Heart left ventricle (tissue), 16 donors: Measurements from ENCODE around the gene C1QTNF6. TPM values are rescaled to one million over a fixed set of nuclear protein-coding genes. Genes with fewer than 3 reads are reported as not detected.
"Not testable (repeated sequence)": the region's sequence is repeated elsewhere in the genome, so short reads cannot be mapped to it uniquely, and the experiment has no call there.

Experiments used
- ATAC-seq, 4 donors: fragments of 200-7000 bp; cut with Tn5 transposase; one replicate each; pipeline ENCODE4 v1.9.1; 2020 to 2022; ENCODE audit warnings: moderate library complexity in 4 of 4, mild to moderate bottlenecking in 3 of 4, moderate number of reproducible peaks in 1 of 4
- DNase-seq, 5 donors: peaks; one replicate each; pipeline ENCODE4 v3.0.0-alpha.2; 2020
- H3K27ac ChIP-seq, 12 donors: fragments of 200-600 bp; sonication (generic) in 4 of 12; one replicate each; pipeline versions ENCODE4 v1.5.0 to v1.8.0; 2016 to 2022; ENCODE audit warnings: mild to moderate bottlenecking in 2 of 12
- H3K27me3 ChIP-seq, 9 donors: fragments of 200-600 bp; sonication (generic) in 2 of 9; one replicate each; pipeline versions ENCODE4 v1.5.1 to v1.8.0; 2016 to 2022; ENCODE audit warnings: mild to moderate bottlenecking in 3 of 9
- H3K36me3 ChIP-seq, 9 donors: fragments of 200-600 bp; sonication (generic) in 2 of 9; one replicate each; pipeline versions ENCODE4 v1.5.0 to v1.8.0; 2018 to 2022; ENCODE audit warnings: mild to moderate bottlenecking in 2 of 9
- H3K4me1 ChIP-seq, 12 donors: fragments of 200-600 bp; sonication (generic) in 4 of 12; one replicate each; pipeline versions ENCODE4 v1.5.0 to v1.8.0; 2016 to 2022; ENCODE audit warnings: mild to moderate bottlenecking in 3 of 12
- H3K4me3 ChIP-seq, 12 donors: fragments of 200-600 bp; sonication (generic) in 4 of 12; one replicate each; pipeline versions ENCODE4 v1.5.0 to v1.8.0; 2017 to 2022; ENCODE audit warnings: mild to moderate bottlenecking in 9 of 12, moderate library complexity in 4 of 12
- H3K9me3 ChIP-seq, 12 donors: fragments of 200-600 bp; sonication (generic) in 4 of 12; one replicate each; pipeline versions ENCODE4 v1.5.0 to v1.8.0; 2016 to 2022; ENCODE audit warnings: mild to moderate bottlenecking in 1 of 12
- POLR2A ChIP-seq, 2 donors: fragments of 450-650 bp; IDR thresholded peaks; one replicate each; pipeline ENCODE4 v1.6.1; 2017; ENCODE audit warnings: antibody characterized with exemption in 2 of 2, mild to moderate bottlenecking in 2 of 2, moderate library complexity in 2 of 2
- WGBS, 4 donors: extraction: QIAGEN DNeasy Blood & Tissue Kit in 2 of 4; methylation state at CpG; one replicate each; pipeline versions ENCODE4 v1.1.5 to v1.1.7; 2013 to 2018; 5-methylcytosine and 5-hydroxymethylcytosine counted together
- intact Hi-C, 10 donors: fragments of 100-400 bp; cut with DNase I; formaldehyde crosslinking; loops; one replicate each; pipeline versions ENCODE4 v1.11.1 to v1.14.2; 2022
- polyA plus RNA-seq, 2 donors: library from polyadenylated mRNA; stranded (reverse); fragments of 200-250 nt; gene quantifications; one replicate each; pipeline ENCODE4 v1.2.3, GENCODE V29; 2013
- total RNA-seq, 9 donors: library from RNA; depleted of rRNA in 2 of 9; stranded (reverse); fragments of >200 nt in 2 of 9; fragmentation: NEBNext Ultra II Directional in 3 of 9; extraction: Animal tissue kit (Norgen Biotek cat#: 25700) in 3 of 9; gene quantifications; one replicate each; pipeline versions ENCODE4 v1.1.0 to v1.2.4, GENCODE V29; 2016 to 2023
- TF ChIP-seq, protein P1 (sequence below), 12 donors: fragments of 200-600 bp; sonication (generic) in 4 of 12; IDR thresholded peaks; one replicate each; pipeline versions ENCODE4 v1.5.0 to v1.8.0; 2018 to 2022; ENCODE audit warnings: antibody characterized with exemption in 12 of 12, mild to moderate bottlenecking in 5 of 12
- donor health status: ischemic (EF 13 %, LVEDD 7.1; RV severe dilation, severe dysfunction).
- donor health status: healthy with polysubstance abuse.
- donor health status: DM: no; HTN: yes; CAD: no.
- donor health status: DM: no; HTN: no; CAD: no.
- donor health status: ischemic (EF 25% LVEDD 6.9; RV normal size, moderate dysfunction).
- donor health status: ischemic (EF 25% LVEDD 5.7; RV mildly dilated, moderate dysfunction).
- donor health status: healthy.
- donor health status: DM: yes; HTN: yes; CAD: no.
- donor health status: ischemic (EF 35%, LVEDD 5.7; RV mildly dilated, moderate dysfunction).
- donor health status: nonischemic (EF 11% LVEDD 7.7; RV severe dilation, severe dysfunction).
- donor health status: DM: yes; HTN: yes; CAD: no.
- donor health status: PGD.
- donor health status: ischemic (EF 29% LVEDD 5.4; RV normal size, mild dysfunction).
- donor health status: nonischemic (EF 23%, LVEDD 6.1; RV moderate dilation, normal function).

The C1QTNF6 gene
- total and polyA plus RNA-seq, 11 donors = 0.31 to 11.9 (median 1.4) TPM

DNA sequence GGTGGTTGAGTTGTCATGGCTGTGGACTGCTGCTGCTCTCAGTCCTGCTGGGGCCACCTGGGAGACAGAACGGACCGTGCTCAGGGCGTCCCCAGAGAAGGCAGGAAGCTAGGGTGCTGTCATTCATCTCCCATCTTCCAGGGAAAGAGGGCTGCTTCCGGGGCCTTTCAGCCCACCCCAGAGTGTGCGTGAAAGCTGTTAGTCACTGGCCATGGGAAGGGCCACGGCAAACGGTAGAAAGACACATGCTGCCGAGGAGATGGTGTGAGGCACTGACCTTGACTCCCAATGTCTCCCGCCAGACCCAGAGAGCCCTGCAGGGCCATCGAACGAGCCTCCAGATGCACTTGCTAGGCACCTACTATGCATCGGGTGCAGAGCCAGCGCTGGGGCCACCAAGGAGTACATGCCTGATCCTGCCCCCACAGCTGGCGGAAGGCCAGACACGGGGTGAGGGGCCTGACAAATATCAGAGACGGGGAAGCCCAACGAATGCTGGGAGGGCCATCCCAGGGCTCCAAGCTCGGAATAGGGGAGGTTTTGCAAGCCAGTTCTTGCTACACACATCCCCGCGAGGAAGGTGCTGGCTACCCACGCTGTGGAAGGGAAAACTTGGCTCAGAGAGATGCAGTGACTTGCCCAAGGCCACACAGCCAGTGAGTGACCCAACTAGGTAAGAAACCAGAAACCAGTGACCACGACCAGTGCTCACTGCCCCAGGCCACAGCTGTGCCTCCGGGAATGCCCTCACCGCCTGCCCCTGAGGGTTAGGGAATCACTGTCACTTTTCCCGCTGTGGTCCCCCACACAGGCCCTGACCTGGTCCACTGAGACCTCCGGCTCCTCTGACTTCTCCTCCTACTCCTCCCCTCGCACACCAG, 45.9 kb upstream of the C1QTNF6 start:
- WGBS, 4 donors = 43 to 54% (median 49%) methylated on average over 25 to 27 of the region's 27 CpGs
- ATAC-seq (no peak), DNase-seq (no peak)
- TF ChIP-seq, protein P1, sequence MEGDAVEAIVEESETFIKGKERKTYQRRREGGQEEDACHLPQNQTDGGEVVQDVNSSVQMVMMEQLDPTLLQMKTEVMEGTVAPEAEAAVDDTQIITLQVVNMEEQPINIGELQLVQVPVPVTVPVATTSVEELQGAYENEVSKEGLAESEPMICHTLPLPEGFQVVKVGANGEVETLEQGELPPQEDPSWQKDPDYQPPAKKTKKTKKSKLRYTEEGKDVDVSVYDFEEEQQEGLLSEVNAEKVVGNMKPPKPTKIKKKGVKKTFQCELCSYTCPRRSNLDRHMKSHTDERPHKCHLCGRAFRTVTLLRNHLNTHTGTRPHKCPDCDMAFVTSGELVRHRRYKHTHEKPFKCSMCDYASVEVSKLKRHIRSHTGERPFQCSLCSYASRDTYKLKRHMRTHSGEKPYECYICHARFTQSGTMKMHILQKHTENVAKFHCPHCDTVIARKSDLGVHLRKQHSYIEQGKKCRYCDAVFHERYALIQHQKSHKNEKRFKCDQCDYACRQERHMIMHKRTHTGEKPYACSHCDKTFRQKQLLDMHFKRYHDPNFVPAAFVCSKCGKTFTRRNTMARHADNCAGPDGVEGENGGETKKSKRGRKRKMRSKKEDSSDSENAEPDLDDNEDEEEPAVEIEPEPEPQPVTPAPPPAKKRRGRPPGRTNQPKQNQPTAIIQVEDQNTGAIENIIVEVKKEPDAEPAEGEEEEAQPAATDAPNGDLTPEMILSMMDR (IDR thresholded peaks at IDR 0.05) = no peak
- no peak for TF ChIP-seq POLR2A (IDR thresholded peaks at IDR 0.05)
- Histone ChIP-seq H3K4me1 (peaks cover 0 to 90% (median 0%) of the 10 kb centered on the region in 12 donors), H3K27me3 (peaks cover 5 to 70% (median 31%) of the 10 kb centered on the region in 9 donors), H3K27ac (peak overlapping the region in 1 of 12 donors; percentile 20), H3K4me3 (no peak overlapping the region), H3K36me3 (peaks cover 0 to 35% (median 0%) of the 10 kb centered on the region in 9 donors), H3K9me3 (no peaks in the 10 kb centered on the region)
- intact Hi-C loops = no loop called here

DNA sequence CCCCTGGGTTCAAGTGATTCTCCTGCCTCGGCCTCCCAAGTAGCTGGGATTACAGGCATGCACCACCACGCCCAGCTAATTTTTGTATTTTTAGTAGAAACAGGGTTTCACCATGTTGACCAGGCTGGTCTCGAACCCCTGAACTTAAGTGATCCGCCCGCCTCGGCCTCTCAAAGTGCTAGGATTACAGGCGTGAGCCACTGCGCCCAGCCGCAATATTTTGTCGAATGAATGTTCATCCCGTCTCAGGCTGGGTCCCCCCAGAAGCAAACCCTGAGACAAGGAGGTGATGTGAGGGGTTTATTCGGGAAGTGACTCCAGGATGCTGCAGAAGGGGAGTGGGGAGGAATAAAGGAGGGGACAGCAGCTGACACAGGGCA, 45.3 kb upstream of the C1QTNF6 start:
- ATAC-seq, H3K9me3 ChIP-seq, H3K4me3 ChIP-seq, intact Hi-C loops, DNase-seq, H3K27ac ChIP-seq: not testable (repeated sequence)
- Histone ChIP-seq H3K36me3 (peaks cover 0 to 35% (median 0%) of the 10 kb centered on the region in 9 donors), H3K4me1 (peaks cover 0 to 91% (median 0%) of the 10 kb centered on the region in 12 donors), H3K27me3 (peaks cover 5 to 67% (median 30%) of the 10 kb centered on the region in 9 donors)
- 83 to 86% (median 84%) methylated on average over 12 of the region's 12 CpGs for WGBS, 4 donors

DNA sequence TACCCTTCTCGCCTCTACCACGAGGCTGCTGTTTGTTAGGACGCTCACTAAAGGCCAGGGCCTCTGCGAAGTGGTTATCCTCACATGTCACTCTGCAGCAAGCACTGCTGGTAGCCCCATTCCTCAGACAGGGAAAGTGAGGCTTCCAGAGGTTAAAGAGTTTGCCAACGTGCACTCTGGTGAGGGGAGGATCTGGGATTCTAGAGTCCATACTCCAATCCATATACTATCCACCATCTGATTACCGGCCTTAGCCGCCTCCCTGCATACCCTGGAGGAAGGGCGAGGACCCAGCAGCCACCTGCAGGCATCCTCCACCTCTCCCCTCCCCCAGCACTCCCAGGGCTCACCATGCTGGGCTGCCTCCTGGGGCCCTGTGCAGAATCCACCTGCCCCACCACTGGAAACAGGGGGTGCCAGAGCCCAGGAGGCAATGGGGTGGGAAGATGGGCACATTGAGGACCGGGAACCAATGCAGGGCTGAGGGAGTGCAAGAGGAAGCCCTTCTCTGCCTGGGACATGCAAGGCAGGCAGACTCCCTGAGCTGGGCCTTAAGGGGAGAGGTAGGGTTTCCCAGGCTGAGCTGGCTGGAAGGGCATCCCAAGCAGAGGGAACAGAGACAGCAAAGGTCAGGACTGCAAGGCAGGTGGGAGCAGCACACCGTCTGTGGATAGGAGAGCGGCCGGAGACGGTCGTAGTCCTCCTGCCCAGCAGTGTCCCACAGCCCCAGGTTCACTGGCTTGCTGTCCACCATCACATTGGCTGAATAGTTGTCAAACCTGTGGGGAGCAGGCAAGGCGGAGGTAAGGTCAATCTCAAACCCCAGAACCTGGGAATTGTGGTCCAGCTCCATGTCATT, 44.3 kb upstream of the C1QTNF6 start:
- 76 to 88% (median 80%) methylated on average over 10 to 15 of the region's 15 CpGs for WGBS, 4 donors
- Histone ChIP-seq H3K9me3 (no peaks in the 10 kb centered on the region), H3K4me3 (no peak overlapping the region), H3K27me3 (peaks cover 3 to 67% (median 26%) of the 10 kb centered on the region in 9 donors), H3K4me1 (peaks cover 0 to 95% (median 0%) of the 10 kb centered on the region in 12 donors), H3K27ac (peak overlapping the region in 1 of 12 donors; percentile 91), H3K36me3 (peaks cover 0 to 39% (median 0%) of the 10 kb centered on the region in 9 donors)
- ATAC-seq = no peak
- TF ChIP-seq POLR2A (IDR thresholded peaks at IDR 0.05) = no peak
- TF ChIP-seq, protein P1 (IDR thresholded peaks at IDR 0.05) = no peak
- no peak for DNase-seq
- intact Hi-C loops = no loop called here

DNA sequence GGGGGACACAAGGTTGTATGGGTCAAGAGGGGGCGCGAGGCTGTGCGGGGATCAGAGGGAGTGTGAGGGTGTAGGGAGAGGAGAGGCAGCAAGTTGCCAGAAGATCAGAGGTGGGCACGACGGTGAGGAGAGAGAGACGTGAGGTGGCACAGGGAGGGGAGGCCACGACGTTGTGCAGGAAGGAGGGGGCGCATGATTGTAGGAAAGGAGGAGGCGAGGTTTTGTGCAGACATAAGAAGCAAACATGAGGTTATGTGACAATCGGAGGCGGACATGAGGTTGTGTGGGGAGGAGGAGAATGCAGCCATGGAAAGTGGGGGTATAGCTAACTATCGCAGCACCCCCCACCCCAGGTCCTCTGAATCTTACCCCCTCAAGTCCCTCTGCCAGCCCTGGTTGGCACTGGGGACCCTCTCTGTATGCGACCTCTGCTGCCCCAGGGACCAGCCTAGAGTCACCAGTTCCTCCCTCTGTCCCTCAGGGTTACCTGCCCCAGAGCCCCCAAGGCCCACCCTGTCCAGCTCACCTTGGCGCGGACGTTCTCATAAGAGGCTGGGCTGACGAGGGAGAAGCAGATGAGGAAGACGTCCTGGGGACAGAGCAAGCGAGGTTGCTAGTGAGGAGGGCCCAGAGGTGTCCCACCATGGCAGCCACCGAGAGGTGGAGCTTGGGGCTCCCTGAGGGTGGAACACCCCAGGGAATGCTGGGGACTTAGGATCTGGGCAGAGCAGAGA, 43.5 kb upstream of the C1QTNF6 start:
- TF ChIP-seq, protein P1 (IDR thresholded peaks at IDR 0.05) = no peak
- TF ChIP-seq POLR2A (IDR thresholded peaks at IDR 0.05) = no peak
- peaks cover 0 to 88% (median 0%) of the 10 kb centered on the region in 12 donors for H3K4me1 ChIP-seq
- intact Hi-C loops = no loop called here
- 76 to 79% (median 77%) methylated on average over 17 to 21 of the region's 21 CpGs for WGBS, 4 donors
- no peak overlapping the region for H3K4me3 ChIP-seq
- DNase-seq = no peak
- peak overlapping the region in 1 of 12 donors; percentile 91 for H3K27ac ChIP-seq
- H3K36me3 ChIP-seq = peaks cover 0 to 39% (median 0%) of the 10 kb centered on the region in 9 donors
- no peaks in the 10 kb centered on the region for H3K9me3 ChIP-seq
- no peak for ATAC-seq
- peaks cover 0 to 64% (median 19%) of the 10 kb centered on the region in 9 donors for H3K27me3 ChIP-seq
